Retina (tissue), 1 donor: Measurements from ENCODE around the gene XCR1.
"Not testable (repeated sequence)": the region's sequence is repeated elsewhere in the genome, so short reads cannot be mapped to it uniquely, and the experiment has no call there.

Experiments used
- DNase-seq: peaks from one replicate; pipeline ENCODE4 v3.0.0-alpha.2; 2016

Gene XCR1

DNA sequence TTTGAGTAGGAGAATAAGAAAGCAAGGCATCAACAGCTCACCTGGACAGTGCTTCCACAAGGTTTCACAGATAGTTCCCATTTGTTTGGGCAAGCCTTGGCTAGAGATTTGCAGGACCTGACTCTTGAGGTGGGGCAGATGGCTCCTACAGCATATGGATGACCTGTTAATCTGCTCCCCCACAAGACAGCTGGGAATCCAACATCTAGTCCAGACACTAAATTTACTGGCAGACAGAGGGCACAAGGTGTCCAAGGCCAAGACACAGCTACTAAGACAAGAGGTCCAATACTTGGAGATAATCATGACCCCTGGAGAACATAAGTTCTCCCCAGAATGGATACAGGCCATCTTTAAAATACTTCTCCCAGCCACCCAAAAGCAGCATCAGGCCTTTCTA, 23.6 kb downstream of the XCR1 start:
- DNase-seq = not testable (repeated sequence)

GRCh38 chr3:46001178-46001577, 26.1 kb downstream of the XCR1 start:
- no peak for DNase-seq

- no peak for DNase-seq
Observed at GRCh38 chr3:45997942-45998341, 29.3 kb downstream of the XCR1 start.

DNA sequence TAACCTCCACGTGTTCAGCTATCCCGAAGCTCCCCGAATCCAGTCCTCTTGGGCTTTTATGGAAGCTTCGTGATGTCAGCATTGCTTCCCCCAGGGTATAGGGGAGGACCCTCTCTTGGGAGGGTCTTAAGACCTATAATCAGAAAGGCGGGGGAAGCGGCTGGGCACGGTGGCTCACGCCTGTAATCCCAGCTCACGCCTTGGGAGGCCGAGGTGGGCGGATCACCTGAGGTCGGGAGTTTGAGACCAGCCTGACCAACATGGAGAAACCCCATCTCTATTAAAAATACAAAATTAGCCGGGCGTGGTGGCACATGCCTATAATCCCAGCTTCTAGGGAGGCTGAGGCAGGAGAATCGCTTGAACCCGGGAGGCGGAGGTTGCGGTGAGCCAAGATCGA, 29.8 kb downstream of the XCR1 start:
- DNase-seq = not testable (repeated sequence)

DNA sequence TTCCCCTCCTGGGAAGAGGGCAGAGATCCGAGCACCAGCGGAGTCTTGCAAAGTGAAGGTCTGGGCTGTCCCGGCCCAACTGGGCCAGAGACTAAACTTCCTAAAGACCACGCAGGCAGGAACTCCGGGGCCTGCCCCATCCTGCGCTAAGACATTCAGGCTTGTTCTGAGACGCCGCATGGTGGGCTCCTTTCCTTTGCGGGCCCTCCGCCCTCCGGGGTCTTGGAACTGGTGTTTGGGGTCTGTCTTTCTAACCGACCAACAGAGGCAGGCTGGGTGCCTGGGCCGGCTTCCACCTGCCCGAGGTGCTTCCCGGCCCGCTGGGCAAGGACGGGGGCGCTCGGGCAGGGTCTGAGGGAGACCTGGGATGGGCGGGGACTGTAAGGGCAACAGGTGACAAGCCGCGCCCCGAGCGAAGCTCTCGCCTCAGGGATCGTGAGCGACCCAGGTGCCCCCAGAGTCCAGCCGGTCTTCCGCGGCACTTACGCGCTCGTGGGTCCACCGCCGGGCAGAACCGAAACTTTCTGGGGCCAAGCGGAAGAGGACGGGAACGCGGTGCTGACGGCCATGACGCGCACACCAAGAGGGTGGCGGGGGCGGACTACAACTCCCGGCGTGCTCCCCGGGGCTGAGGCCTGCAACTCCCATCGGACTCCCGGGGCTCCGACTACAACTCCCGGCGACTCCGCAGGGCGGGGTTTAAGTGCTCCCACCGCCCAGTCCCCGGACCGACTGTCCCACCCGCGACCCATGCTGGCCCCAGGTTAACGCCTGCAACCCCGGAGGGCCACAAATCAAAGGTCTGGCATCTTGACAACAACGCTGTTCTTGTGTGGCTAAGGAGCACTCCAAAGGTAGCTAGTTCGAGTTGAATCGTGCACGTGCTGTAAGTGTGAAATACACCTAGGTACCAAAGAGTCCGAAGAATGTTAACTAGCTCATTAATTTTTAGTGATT, 31.8 kb downstream of the XCR1 start, which contains the start of gene FYCO1:
FYCO1 (minus strand) TSS at position 589 of the 957 bp plus-strand sequence. CDS start 10,914 bp downstream, outside the sequence.
- peak; percentile 95 for DNase-seq

DNA sequence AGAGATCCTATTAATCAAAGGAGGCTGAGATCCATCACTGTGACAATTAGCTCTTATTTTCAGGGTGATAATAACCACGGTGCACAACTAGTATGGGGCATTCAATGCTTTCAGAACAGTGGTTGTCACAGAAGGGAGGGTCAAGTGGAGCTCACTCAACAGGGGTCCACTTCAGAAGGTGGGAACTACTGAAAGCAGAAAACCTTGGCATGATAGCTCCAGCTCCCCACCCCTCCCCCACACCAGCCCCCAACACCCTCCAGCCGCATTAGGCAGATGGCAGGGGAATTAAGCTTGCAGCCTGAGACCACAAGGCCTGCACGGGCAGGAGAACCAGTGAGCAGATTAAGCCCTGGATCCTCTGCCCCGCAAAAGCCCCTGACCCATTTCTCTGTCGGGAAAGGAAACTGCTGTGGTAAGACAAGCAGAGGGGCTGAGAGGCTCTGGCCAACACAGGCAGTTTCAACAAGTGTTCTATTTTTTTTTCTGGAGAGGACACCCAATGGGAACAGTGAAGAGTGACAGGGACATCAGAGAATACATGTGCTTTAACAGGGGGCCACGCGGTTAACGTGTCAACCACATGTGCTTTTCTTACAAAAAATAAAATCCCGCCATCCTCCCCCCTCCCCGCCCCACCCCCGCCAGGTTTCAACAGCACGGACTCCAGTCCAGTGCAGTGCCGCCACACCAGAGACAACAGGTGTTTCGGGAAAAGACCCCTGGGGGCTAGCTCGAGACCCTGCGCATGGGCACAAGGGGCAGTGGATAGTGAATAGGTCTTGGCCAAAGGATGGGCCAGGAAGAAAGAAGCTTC, 32.7 kb downstream of the XCR1 start:
- peak; percentile 36 for DNase-seq

DNA sequence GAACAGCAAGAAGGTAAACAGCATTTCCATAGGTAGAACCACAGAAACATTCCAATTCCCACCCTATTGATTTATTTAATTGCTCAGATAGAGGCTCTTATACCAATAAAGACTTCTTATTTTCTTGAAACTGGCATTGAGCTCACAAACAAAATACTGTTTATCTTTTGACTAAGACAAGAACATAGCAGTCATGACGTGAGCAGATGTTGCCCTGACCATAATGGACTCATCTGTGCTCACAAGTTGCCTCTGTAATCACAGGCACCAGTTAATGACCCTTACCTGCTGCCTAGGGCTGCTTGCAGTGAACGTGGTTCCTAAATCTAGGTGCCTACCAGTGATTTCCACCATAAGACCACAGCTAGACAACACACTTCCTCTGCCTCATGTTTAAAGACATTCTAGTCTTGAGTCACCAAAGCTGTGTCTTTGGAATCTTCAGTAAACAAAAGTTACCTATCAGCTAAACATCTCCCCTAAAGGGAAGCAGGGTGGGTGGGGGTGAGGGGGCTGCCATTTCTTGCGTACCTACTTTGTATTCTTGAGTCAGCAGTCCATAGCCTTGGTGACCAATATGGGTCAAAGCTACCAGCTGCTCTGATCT, 33.8 kb downstream of the XCR1 start:
- DNase-seq = no peak

GRCh38 chr3:45992821-45993221, 34.5 kb downstream of the XCR1 start:
- DNase-seq = no peak

- no peak for DNase-seq
Observed at GRCh38 chr3:45992133-45992729, 35.1 kb downstream of the XCR1 start.

DNA sequence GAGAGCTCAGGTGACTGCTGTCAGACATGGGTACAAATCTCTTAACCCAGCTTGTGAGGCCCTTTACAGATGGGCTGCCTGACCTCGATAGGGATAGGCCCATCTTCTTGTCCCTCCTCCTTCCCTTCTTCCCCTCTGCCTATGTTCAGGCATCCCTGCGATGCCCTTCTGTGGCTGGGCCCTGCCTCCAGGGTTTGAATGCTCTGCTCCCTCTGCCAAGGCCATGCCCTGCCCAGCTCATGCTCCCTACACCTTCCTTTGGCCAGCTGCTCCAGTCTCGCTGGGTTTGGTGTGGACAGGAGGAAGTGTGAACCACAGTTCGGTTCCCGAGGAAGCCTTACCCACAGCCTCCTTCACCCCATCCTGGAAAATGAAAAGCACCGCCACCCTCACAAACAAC, 35.9 kb downstream of the XCR1 start:
- DNase-seq = no peak

DNA sequence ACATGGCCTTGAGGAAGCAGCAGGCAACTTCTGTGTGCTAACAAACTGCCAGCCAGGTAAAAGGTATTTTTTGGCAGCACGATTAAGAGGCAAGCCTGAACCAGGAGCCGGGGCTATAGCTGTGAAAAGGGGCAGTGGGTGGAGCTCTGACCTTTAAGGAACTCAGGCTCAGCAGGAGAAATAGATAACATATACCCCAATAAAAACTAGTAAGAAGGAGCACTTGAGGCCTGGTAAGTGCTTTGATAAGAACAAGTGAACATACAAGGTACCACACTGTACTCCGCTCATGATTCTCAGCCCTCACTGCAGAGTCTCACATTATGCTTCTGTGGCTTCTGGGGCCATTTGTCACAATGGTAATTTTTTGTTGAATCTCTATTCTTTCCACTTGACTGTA, 37.1 kb downstream of the XCR1 start:
- DNase-seq = no peak

- DNase-seq = no peak
Observed at GRCh38 chr3:45988804-45989203, 38.5 kb downstream of the XCR1 start.

GRCh38 chr3:45988362-45988761, 38.9 kb downstream of the XCR1 start:
- no peak for DNase-seq

DNA sequence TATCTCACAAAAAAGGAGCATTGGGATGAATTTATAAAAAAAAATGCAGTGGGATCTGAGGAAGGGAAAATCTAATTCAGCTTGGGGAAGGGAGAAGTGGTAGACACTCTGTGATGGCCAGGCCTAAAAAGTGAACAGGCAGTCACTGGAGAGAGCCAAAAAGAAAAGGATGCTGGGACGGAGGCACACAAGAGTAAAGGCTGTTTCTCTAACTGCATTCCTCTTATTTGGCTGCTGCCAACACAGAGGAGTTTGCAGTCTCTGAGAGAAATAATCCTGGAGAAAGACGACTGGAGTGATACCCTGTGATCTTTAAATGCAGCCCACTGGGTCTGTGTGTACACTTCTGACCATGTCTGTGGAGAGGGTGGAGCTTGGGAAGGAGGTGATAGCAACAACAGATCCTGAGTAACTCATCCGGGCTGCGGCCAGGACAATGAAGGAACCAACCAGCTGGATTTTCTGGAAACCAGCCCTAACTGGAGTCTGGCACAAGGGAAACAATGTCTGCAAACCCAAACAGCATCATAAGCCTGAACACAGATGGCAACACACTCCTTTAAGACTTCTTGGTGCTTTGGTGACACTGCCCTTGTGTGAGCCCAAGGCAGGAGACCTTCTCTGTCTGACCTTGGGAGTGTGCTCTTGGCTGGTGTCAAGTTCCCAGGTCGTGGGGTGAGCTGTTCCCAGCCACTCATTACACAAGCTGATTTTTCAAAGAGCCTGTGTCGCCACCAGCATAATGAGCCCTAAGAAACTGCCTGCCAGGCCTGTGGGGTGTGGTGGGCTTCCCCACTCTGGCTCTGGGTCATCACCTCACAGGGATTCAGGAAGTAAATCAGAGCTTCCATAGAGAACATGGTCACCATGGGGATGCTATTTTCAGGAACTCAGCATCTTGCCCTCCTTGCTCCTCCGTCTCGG, 39.7 kb downstream of the XCR1 start:
- DNase-seq = no peak

- no peak for DNase-seq
Observed at GRCh38 chr3:45986303-45986982, 40.8 kb downstream of the XCR1 start.

DNA sequence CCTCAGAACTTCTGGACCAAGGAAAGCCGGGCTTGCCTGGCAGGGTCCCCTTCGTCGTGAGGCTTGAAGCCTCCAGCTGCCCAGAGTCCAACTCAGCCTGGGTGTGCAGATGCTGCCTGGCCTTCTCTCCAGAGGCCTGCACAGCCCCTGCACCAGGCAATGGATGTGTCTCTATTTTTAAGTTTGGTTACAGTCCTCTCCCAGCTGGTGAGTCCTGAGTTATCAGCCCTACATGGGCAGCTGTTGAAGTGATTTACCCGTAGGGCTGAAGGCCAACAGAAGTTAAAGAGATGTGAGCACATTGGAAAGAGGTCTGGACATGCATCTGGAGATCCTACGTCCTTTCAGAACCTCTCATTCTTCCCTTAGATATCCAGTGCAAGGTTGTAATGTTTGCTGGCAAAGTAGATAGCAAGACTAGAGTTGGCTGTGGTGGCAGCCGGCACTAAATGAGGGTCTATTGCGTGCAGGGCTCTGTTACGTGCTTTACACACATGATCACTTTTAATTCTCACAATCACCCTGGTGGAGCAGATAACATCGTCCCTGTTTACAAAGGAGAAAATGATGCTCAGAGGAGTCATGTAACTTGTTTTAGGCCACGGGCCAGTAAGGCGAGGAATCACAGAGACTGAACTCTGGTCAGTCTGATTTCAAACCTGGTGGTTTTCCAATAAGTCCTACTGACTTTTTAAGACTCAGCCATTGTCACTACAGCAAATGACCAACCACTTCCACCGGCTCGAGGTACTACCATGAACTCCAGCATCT, 41.6 kb downstream of the XCR1 start:
- no peak for DNase-seq

GRCh38 chr3:45984331-45985312, 42.7 kb downstream of the XCR1 start:
- DNase-seq = no peak

DNA sequence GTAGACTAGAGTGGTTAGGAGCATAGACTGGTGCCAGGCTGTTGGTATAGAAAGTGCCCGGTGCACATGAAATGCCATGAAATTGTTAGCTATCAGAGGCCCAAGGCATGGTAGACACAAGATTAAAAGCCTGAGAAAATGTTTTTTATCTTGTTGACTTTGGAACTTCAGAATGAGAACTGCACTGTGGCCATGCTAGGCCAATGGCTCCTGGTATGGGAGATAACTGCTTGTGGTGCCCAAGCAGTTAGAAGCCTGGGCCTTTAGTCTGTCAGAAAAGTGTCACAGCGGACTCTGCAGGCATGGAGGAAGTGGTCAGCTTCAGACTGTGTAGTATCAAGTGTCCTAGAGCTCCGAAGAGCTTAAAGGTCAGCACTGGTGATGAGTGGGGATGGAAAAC, 43.5 kb downstream of the XCR1 start:
- no peak for DNase-seq
